Fibroblast of mammary gland (primary cell): ENCODE data around the gene MC1R.

Source experiments
- DNase-seq: peaks from one replicate; pipeline ENCODE4 v3.0.0-alpha.2; 2010; ENCODE audit warnings: low read depth
- H3K4me3 ChIP-seq: 2 replicates; pipeline ENCODE4 v1.5.1; 2011; ENCODE audit warnings: low read depth, mild to moderate bottlenecking, low read length, moderate library complexity; ENCODE audit not compliant: control insufficient read depth
- TF ChIP-seq, protein P1 (sequence below): conservative IDR thresholded peaks from 2 replicates; pipeline ENCODE4 v1.5.1; 2011; ENCODE audit warnings: low read depth, low read length, inconsistent platforms; ENCODE audit not compliant: control insufficient read depth, insufficient read depth

Gene MC1R

DNA sequence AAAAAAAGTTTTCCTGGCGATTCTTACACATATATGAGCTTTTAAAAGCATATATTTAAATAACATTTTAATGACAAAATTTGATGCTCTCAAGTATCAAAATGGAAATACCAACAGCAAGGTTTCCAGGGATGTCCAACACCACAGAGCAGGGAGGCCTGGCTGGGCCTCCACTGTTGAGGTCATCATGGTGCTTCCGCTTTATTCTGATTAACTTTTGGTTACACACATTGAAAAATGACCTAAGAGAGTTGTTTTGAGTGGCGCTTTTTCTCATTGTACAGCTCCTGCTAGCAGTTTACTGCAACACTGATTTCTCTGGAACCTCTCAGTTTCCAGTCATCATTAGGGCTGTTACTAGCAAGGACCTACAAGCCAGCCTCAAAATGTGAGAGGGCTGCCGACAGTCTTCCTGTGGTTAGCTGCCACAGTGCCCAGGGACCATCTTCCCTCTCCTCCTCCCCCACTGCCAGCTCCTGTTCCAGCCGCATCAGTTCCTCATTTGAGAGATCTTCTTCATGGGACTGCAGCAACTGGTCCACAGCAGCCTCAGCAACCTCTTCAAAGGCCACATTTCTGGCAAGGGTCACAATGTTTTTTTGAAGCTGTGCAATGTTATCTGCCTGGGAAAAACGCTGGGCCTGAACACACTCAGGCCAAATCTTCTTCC, 51.2 kb downstream of the MC1R start:
- DNase-seq: no peak
- no peak overlapping the region for H3K4me3 ChIP-seq
- TF ChIP-seq, protein P1, sequence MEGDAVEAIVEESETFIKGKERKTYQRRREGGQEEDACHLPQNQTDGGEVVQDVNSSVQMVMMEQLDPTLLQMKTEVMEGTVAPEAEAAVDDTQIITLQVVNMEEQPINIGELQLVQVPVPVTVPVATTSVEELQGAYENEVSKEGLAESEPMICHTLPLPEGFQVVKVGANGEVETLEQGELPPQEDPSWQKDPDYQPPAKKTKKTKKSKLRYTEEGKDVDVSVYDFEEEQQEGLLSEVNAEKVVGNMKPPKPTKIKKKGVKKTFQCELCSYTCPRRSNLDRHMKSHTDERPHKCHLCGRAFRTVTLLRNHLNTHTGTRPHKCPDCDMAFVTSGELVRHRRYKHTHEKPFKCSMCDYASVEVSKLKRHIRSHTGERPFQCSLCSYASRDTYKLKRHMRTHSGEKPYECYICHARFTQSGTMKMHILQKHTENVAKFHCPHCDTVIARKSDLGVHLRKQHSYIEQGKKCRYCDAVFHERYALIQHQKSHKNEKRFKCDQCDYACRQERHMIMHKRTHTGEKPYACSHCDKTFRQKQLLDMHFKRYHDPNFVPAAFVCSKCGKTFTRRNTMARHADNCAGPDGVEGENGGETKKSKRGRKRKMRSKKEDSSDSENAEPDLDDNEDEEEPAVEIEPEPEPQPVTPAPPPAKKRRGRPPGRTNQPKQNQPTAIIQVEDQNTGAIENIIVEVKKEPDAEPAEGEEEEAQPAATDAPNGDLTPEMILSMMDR: no peak
